Trophoblast cell (in vitro differentiated cells and primary cell): Measurements from ENCODE around the gene SSH2.

ENCODE experiments used
- DNase-seq, 2 donors: peaks; one replicate each; pipeline ENCODE4 v3.0.0-alpha.2; 2016
- H2AFZ ChIP-seq: 2 replicates; pipeline ENCODE4 v1.6.1; 2013; ENCODE audit warnings: low read length, moderate library complexity, mild to moderate bottlenecking; ENCODE audit not compliant: insufficient read depth, poor library complexity
- H2AK5ac ChIP-seq: 2 replicates; pipeline ENCODE4 v1.6.1; 2013; ENCODE audit warnings: mild to moderate bottlenecking, low read length
- H2BK120ac ChIP-seq: 2 replicates; pipeline ENCODE4 v1.6.1; 2013; ENCODE audit warnings: low read length, mild to moderate bottlenecking, moderate library complexity; ENCODE audit not compliant: insufficient read depth, poor library complexity
- H2BK12ac ChIP-seq: 2 replicates; pipeline ENCODE4 v1.6.1; 2013; ENCODE audit warnings: mild to moderate bottlenecking, low read length, moderate library complexity
- H2BK5ac ChIP-seq: 2 replicates; pipeline ENCODE4 v1.6.1; 2013; ENCODE audit warnings: low read length, low read depth, moderate library complexity, mild to moderate bottlenecking; ENCODE audit not compliant: poor library complexity
- H3K14ac ChIP-seq: 2 replicates; pipeline ENCODE4 v1.6.1; 2013; ENCODE audit warnings: mild to moderate bottlenecking, low read length
- H3K18ac ChIP-seq: 2 replicates; pipeline ENCODE4 v1.6.1; 2013; ENCODE audit warnings: mild to moderate bottlenecking, low read length
- H3K23ac ChIP-seq: 2 replicates; pipeline ENCODE4 v1.6.1; 2013; ENCODE audit warnings: low read length
- H3K27ac ChIP-seq: 2 replicates; pipeline ENCODE4 v1.5.1; 2013; ENCODE audit warnings: low read depth, mild to moderate bottlenecking, inconsistent platforms, low read length, moderate library complexity
- H3K27me3 ChIP-seq: 2 replicates; pipeline ENCODE4 v1.6.1; 2013; ENCODE audit warnings: inconsistent platforms, mild to moderate bottlenecking, low read length, moderate library complexity; ENCODE audit not compliant: insufficient read depth
- H3K36me3 ChIP-seq, 2 experiments: 1 replicate in 1 of 2; 2 replicates in 1 of 2; pipeline ENCODE4 v1.6.1; 2013; ENCODE audit warnings: low read length in 2 of 2, mild to moderate bottlenecking in 2 of 2, moderate library complexity in 1 of 2; ENCODE audit not compliant: insufficient read depth in 2 of 2, control insufficient read depth in 1 of 2
- H3K4ac ChIP-seq: 2 replicates; pipeline ENCODE4 v1.6.1; 2013; ENCODE audit warnings: low read depth, mild to moderate bottlenecking, low read length, moderate library complexity
- H3K4me1 ChIP-seq, 2 experiments: 1 replicate in 1 of 2; 2 replicates in 1 of 2; pipeline ENCODE4 v1.6.1; 2013; ENCODE audit warnings: low read length in 2 of 2, mild to moderate bottlenecking in 2 of 2, moderate library complexity in 1 of 2; ENCODE audit not compliant: insufficient read depth in 2 of 2, control insufficient read depth in 1 of 2
- H3K4me2 ChIP-seq: 2 replicates; pipeline ENCODE4 v1.6.1; 2013; ENCODE audit warnings: inconsistent platforms, mild to moderate bottlenecking, low read length, moderate library complexity
- H3K4me3 ChIP-seq: 2 replicates; pipeline ENCODE4 v1.5.1; 2013; ENCODE audit warnings: mild to moderate bottlenecking, low read depth, low read length, inconsistent platforms
- H3K79me1 ChIP-seq: one replicate; pipeline ENCODE4 v1.6.1; 2013; ENCODE audit warnings: low read length
- H3K79me2 ChIP-seq: 2 replicates; pipeline ENCODE4 v1.6.1; 2013; ENCODE audit warnings: low read length, mild to moderate bottlenecking; ENCODE audit not compliant: control insufficient read depth, insufficient read depth, poor library complexity
- H3K9ac ChIP-seq: 2 replicates; pipeline ENCODE4 v1.6.1; 2013; ENCODE audit warnings: mild to moderate bottlenecking, low read length
- H3K9me3 ChIP-seq: 2 replicates; pipeline ENCODE4 v1.6.1; 2013; ENCODE audit warnings: low read depth, mild to moderate bottlenecking, control low read depth, inconsistent platforms, low read length; ENCODE audit not compliant: insufficient read depth
- H4K12ac ChIP-seq: 2 replicates; pipeline ENCODE4 v1.6.1; 2013; ENCODE audit warnings: low read depth, mild to moderate bottlenecking, low read length, moderate library complexity
- H4K8ac ChIP-seq: 2 replicates; pipeline ENCODE4 v1.6.1; 2013; ENCODE audit warnings: low read depth, mild to moderate bottlenecking, low read length, moderate library complexity
- H4K91ac ChIP-seq: one replicate; pipeline ENCODE4 v1.6.1; 2013; ENCODE audit warnings: low read depth, mild to moderate bottlenecking, low read length, moderate library complexity
- WGBS: extraction: QIAGEN DNeasy Blood & Tissue Kit; methylation state at CpG from one replicate; pipeline ENCODE4 v1.1.7; 2013; ENCODE audit warnings: missing lambda C conversion rate; ENCODE audit not compliant: insufficient read length, insufficient coverage; ENCODE audit errors: extremely low coverage; 5-methylcytosine and 5-hydroxymethylcytosine counted together

Gene SSH2

DNA sequence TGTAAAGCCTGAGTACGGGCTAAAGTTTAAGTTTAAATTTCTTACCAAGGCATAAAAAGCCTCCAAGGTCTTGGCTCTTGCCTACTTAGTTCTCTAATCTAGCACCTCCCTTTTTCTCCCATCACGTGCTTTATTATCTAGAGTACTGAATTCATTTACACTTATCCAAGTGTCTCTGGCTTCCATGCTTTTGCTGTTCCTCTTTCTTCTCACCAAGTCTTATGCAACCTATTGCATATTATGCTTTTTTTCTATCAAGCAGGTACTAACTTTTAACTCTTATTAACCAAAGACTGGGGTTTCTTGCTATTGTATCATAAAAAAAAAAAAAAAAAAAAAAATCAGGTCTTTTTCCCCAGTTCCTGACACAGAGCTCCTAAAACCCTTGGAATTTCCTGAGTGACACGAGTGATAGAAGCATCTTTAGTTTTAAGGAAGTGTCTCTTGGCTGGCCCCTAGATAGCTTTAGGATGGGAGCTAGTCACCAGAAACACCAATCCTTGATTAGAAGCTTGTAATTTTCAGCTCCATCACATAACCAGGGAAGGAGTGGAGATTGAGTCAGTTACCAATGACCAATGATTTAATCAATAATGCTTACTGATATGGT, 44.9 kb downstream of the SSH2 start:
- Histone ChIP-seq H3K9ac (no peak overlapping the region), H3K4me2 (no peak overlapping the region), H3K4me3 (no peak overlapping the region), H3K18ac (no peak overlapping the region), H3K23ac (no peak overlapping the region), H3K27ac (no peak overlapping the region), H3K14ac (no peak overlapping the region), H3K27me3 (no peaks in the 10 kb centered on the region), H2AFZ (no peak overlapping the region), H4K91ac (no peak overlapping the region), H3K79me2 (no peaks in the 10 kb centered on the region), H3K79me1 (no peaks in the 10 kb centered on the region), H3K36me3 (no peaks in the 10 kb centered on the region), H4K8ac (no peak overlapping the region), H2BK120ac (no peak overlapping the region), H2AK5ac (no peak overlapping the region), H3K4ac (no peak overlapping the region), H3K4me1 (no peaks in the 10 kb centered on the region), H2BK12ac (no peak overlapping the region), H3K9me3 (no peaks in the 10 kb centered on the region), H4K12ac (no peak overlapping the region), H2BK5ac (no peak overlapping the region)
- DNase-seq, result peak in 1 of 2 donors; percentile 2
- no CpG with 5 or more reads among the region's 3 CpGs for WGBS

DNA sequence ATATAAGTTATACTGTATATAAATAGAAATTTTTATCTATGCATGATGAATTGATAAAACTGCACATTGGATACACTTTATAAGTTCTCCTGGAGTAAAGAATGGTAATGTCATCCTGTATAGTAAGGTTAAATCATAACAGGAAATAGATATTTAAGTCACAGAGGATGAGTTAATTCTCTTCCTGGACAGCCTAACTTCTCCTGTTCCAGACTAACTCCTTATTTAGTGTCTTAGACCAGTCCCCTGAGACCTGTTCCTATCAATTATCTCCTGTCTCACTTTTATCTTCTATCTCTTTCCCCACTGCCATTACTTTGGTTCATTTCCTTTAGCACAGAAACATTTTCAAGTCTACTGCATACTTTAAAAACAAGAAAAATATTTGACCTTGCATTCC, 46.5 kb downstream of the SSH2 start:
- Histone ChIP-seq H3K9me3 (no peaks in the 10 kb centered on the region), H3K4me3 (no peak overlapping the region), H3K36me3 (no peaks in the 10 kb centered on the region), H3K27ac (no peak overlapping the region), H2AK5ac (no peak overlapping the region), H4K91ac (no peak overlapping the region), H3K4me2 (no peak overlapping the region), H2BK12ac (no peak overlapping the region), H3K14ac (no peak overlapping the region), H3K4me1 (no peaks in the 10 kb centered on the region), H3K18ac (no peak overlapping the region), H3K9ac (no peak overlapping the region), H3K4ac (no peak overlapping the region), H3K23ac (no peak overlapping the region), H4K8ac (no peak overlapping the region), H3K79me2 (no peaks in the 10 kb centered on the region), H2BK5ac (no peak overlapping the region), H4K12ac (no peak overlapping the region), H2AFZ (no peak overlapping the region), H3K79me1 (no peaks in the 10 kb centered on the region), H3K27me3 (no peaks in the 10 kb centered on the region), H2BK120ac (no peak overlapping the region)
- DNase-seq, result no peak

DNA sequence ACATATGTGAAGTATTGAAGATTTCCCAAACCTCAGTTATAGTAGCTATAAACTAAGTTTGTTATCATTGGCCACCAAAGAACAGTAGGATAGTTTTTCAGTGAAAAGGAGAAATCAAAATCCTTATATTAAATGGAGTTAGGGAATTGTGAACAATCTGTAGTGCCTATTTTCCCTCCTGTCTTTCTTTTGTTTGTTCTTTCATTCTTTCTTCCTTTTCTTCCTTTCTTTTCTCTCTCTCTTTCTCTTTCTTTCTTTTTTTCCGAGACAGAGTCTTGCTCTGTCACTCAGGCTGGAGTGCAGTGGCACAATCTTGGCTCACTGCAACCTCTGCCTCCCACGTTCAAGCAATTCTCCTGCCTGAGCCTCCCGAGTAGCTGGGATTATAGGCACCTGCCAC, 48.8 kb downstream of the SSH2 start:
- no peak overlapping the region for H3K4ac ChIP-seq
- H3K79me2 ChIP-seq, result no peaks in the 10 kb centered on the region
- no peaks in the 10 kb centered on the region for H3K4me1 ChIP-seq
- H2AK5ac ChIP-seq, result no peak overlapping the region
- H3K4me3 ChIP-seq, result no peak overlapping the region
- H3K27ac ChIP-seq, result no peak overlapping the region
- no CpG with 5 or more reads among the region's 3 CpGs for WGBS
- no peak overlapping the region for H2BK5ac ChIP-seq
- H3K18ac ChIP-seq, result no peak overlapping the region
- H3K9me3 ChIP-seq, result no peaks in the 10 kb centered on the region
- no peak overlapping the region for H4K12ac ChIP-seq
- H2BK120ac ChIP-seq, result no peak overlapping the region
- H2AFZ ChIP-seq, result no peak overlapping the region
- no peak overlapping the region for H3K14ac ChIP-seq
- no peak overlapping the region for H3K9ac ChIP-seq
- H3K4me2 ChIP-seq, result no peak overlapping the region
- H4K8ac ChIP-seq, result no peak overlapping the region
- H3K36me3 ChIP-seq, result no peaks in the 10 kb centered on the region
- H4K91ac ChIP-seq, result no peak overlapping the region
- no peaks in the 10 kb centered on the region for H3K79me1 ChIP-seq
- no peaks in the 10 kb centered on the region for H3K27me3 ChIP-seq
- no peak for DNase-seq
- H3K23ac ChIP-seq, result no peak overlapping the region
- H2BK12ac ChIP-seq, result no peak overlapping the region

DNA sequence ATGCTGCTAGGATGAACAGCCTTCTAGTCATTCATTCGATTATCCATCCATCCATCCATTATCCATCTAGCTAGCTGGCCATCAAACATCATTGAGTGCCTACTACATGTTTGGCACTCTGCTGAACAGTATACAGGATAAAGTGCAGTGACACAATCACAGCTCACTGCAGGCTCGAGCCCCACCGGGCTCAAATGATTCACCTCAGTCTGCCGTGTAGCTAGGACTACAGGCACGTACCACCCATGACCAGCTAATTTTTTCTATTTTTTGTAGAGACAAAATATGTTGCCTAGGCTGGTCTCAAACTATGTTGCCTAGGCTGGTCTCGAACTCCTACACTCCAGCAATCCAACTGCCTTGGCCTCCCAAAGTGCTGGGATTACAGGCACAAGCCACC, 50.0 kb downstream of the SSH2 start:
- no CpG with 5 or more reads among the region's 6 CpGs for WGBS
- Histone ChIP-seq H2AK5ac (no peak overlapping the region), H4K91ac (no peak overlapping the region), H2BK120ac (no peak overlapping the region), H2AFZ (no peak overlapping the region), H4K8ac (no peak overlapping the region), H3K18ac (no peak overlapping the region), H2BK12ac (no peak overlapping the region), H3K9ac (no peak overlapping the region), H3K79me2 (no peaks in the 10 kb centered on the region), H3K4me1 (no peaks in the 10 kb centered on the region), H3K4me2 (no peak overlapping the region), H3K4ac (peak overlapping the region; percentile 44), H4K12ac (no peak overlapping the region), H3K4me3 (no peak overlapping the region), H3K9me3 (no peaks in the 10 kb centered on the region), H3K27ac (no peak overlapping the region), H3K23ac (no peak overlapping the region), H3K27me3 (no peaks in the 10 kb centered on the region), H3K14ac (no peak overlapping the region), H3K36me3 (no peaks in the 10 kb centered on the region), H2BK5ac (no peak overlapping the region), H3K79me1 (no peaks in the 10 kb centered on the region)
- DNase-seq, result peak; percentile 59 to 62
